DOHH2 (cell line): ENCODE results near the gene TFF1.

Experiments
- H3F3A ChIP-seq: fragments of 200-600 bp; sonication (generic), shearing (Covaris generic); 2 replicates; pipeline ENCODE4 v1.6.0; 2016; ENCODE audit warnings: antibody characterized with exemption, mild to moderate bottlenecking; ENCODE audit not compliant: control insufficient read depth, insufficient read depth
- H3K27ac ChIP-seq: fragments of 200-600 bp; sonication (generic); 2 replicates; pipeline ENCODE4 v1.5.1; 2014; ENCODE audit warnings: low read depth, mild to moderate bottlenecking, low read length, moderate library complexity
- H3K27me3 ChIP-seq: fragments of 200-600 bp; sonication (generic); 2 replicates; pipeline ENCODE4 v1.6.1; 2014; ENCODE audit warnings: mild to moderate bottlenecking, low read length, mixed read lengths; ENCODE audit not compliant: control insufficient read depth
- H3K36me3 ChIP-seq: fragments of 200-600 bp; sonication (generic); 2 replicates; pipeline ENCODE4 v1.6.1; 2014; ENCODE audit warnings: mild to moderate bottlenecking, low read length, moderate library complexity, mixed read lengths; ENCODE audit not compliant: control insufficient read depth
- H3K4me1 ChIP-seq: fragments of 200-600 bp; sonication (generic); 2 replicates; pipeline ENCODE4 v1.6.1; 2014; ENCODE audit warnings: mild to moderate bottlenecking, low read length, mixed read lengths; ENCODE audit not compliant: control insufficient read depth
- H3K4me2 ChIP-seq: fragments of 200-600 bp; sonication (generic); 2 replicates; pipeline ENCODE4 v1.6.0; 2014; ENCODE audit warnings: mild to moderate bottlenecking, low read length, moderate library complexity
- H3K4me3 ChIP-seq: fragments of 200-600 bp; sonication (generic); 2 replicates; pipeline ENCODE4 v1.5.1; 2014; ENCODE audit warnings: mild to moderate bottlenecking, low read length, mixed read lengths
- H3K79me2 ChIP-seq: fragments of 200-600 bp; sonication (generic); 2 replicates; pipeline ENCODE4 v1.6.1; 2014; ENCODE audit warnings: mild to moderate bottlenecking, low read length, mixed read lengths; ENCODE audit not compliant: control insufficient read depth
- H3K9me2 ChIP-seq: fragments of 200-600 bp; sonication (generic); replicated peaks from 2 replicates; pipeline ENCODE4 v1.6.1; 2014; ENCODE audit warnings: mild to moderate bottlenecking, low read length, mixed read lengths; ENCODE audit not compliant: control insufficient read depth
- H3K9me3 ChIP-seq: fragments of 200-600 bp; sonication (generic); 2 replicates; pipeline ENCODE4 v1.6.1; 2014; ENCODE audit warnings: antibody characterized with exemption, low read length, mixed read lengths; ENCODE audit not compliant: control insufficient read depth, insufficient read depth
- H4K20me1 ChIP-seq: fragments of 200-600 bp; sonication (generic); 2 replicates; pipeline ENCODE4 v1.6.0; 2014; ENCODE audit warnings: low read depth, mild to moderate bottlenecking, antibody characterized with exemption, low read length, moderate library complexity; ENCODE audit not compliant: control insufficient read depth, insufficient read depth
- EZH2phosphoT487 ChIP-seq: fragments of 200-600 bp; sonication (generic); IDR thresholded peaks from 2 replicates; pipeline ENCODE4 v1.6.1; 2017; ENCODE audit warnings: borderline replicate concordance, mild to moderate bottlenecking, antibody characterized with exemption, low read length, moderate library complexity, mixed read lengths
- TF ChIP-seq, protein P1 (sequence below): fragments of 200-600 bp; sonication (generic); IDR thresholded peaks from one replicate; pipeline ENCODE4 v1.5.1; 2014; ENCODE audit warnings: antibody characterized with exemption, mild to moderate bottlenecking, low read depth, low read length; ENCODE audit not compliant: poor library complexity, severe bottlenecking

The TFF1 gene

GRCh38 chr21:42356650-42357049 is 9.7 kb downstream of the TFF1 start:
- no peaks in the 10 kb centered on the region for H3K9me2 ChIP-seq
- H3F3A ChIP-seq, result no peaks in the 10 kb centered on the region
- peaks cover 6% of the 10 kb centered on the region for H3K9me3 ChIP-seq
- H3K79me2 ChIP-seq, result no peaks in the 10 kb centered on the region
- no peak overlapping the region for H3K27ac ChIP-seq
- TF ChIP-seq EZH2phosphoT487, result no peak
- TF ChIP-seq, protein P1, sequence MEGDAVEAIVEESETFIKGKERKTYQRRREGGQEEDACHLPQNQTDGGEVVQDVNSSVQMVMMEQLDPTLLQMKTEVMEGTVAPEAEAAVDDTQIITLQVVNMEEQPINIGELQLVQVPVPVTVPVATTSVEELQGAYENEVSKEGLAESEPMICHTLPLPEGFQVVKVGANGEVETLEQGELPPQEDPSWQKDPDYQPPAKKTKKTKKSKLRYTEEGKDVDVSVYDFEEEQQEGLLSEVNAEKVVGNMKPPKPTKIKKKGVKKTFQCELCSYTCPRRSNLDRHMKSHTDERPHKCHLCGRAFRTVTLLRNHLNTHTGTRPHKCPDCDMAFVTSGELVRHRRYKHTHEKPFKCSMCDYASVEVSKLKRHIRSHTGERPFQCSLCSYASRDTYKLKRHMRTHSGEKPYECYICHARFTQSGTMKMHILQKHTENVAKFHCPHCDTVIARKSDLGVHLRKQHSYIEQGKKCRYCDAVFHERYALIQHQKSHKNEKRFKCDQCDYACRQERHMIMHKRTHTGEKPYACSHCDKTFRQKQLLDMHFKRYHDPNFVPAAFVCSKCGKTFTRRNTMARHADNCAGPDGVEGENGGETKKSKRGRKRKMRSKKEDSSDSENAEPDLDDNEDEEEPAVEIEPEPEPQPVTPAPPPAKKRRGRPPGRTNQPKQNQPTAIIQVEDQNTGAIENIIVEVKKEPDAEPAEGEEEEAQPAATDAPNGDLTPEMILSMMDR, result no peak
- no peaks in the 10 kb centered on the region for H3K4me1 ChIP-seq
- no peak overlapping the region for H3K4me3 ChIP-seq
- H4K20me1 ChIP-seq, result no peaks in the 10 kb centered on the region
- H3K27me3 ChIP-seq, result peaks cover 7% of the 10 kb centered on the region
- no peak overlapping the region for H3K4me2 ChIP-seq
- H3K36me3 ChIP-seq, result no peaks in the 10 kb centered on the region

DNA sequence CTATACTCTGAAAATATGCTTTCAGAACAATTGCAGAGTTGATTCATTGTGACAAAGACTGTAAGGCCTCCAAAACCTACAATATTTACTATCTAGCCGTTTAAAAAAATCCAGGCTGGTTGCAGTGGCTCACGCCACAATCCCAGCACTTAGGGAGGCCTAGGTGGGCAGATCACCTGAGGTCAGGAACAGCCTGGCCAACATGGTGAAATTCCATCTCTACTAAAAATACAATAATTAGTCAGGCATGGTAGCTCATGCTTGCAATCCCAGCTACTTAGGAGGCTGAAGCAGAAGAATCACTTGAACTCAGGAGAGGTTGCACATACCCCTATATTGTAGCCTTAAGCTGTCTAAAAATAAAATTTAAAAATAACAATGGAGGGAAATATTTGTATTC is 10.3 kb downstream of the TFF1 start:
- H3K9me2 ChIP-seq, result no peaks in the 10 kb centered on the region
- H3K4me2 ChIP-seq, result no peak overlapping the region
- H3K27ac ChIP-seq, result no peak overlapping the region
- no peak overlapping the region for H3K4me3 ChIP-seq
- peaks cover 4% of the 10 kb centered on the region; the same call in 1 of the 2 replicates for H3K27me3 ChIP-seq
- no peak for TF ChIP-seq EZH2phosphoT487
- TF ChIP-seq, protein P1, result no peak
- H3K36me3 ChIP-seq, result no peaks in the 10 kb centered on the region
- no peaks in the 10 kb centered on the region for H4K20me1 ChIP-seq
- no peaks in the 10 kb centered on the region for H3F3A ChIP-seq
- H3K4me1 ChIP-seq, result no peaks in the 10 kb centered on the region
- peaks cover 6% of the 10 kb centered on the region for H3K9me3 ChIP-seq
- H3K79me2 ChIP-seq, result no peaks in the 10 kb centered on the region

GRCh38 chr21:42353623-42354022 is 12.7 kb downstream of the TFF1 start:
- Histone ChIP-seq H3K27ac (no peak overlapping the region), H3K27me3 (peaks cover 4% of the 10 kb centered on the region; the same call in 1 of the 2 replicates), H3K36me3 (no peaks in the 10 kb centered on the region), H3K9me2 (no peaks in the 10 kb centered on the region), H3K79me2 (no peaks in the 10 kb centered on the region), H3K9me3 (no peaks in the 10 kb centered on the region), H3K4me1 (no peaks in the 10 kb centered on the region), H3K4me2 (no peak overlapping the region), H4K20me1 (no peaks in the 10 kb centered on the region), H3F3A (no peaks in the 10 kb centered on the region), H3K4me3 (no peak overlapping the region)
- TF ChIP-seq, protein P1, result no peak
- TF ChIP-seq EZH2phosphoT487, result no peak
